ENCODE data around the gene MCTP1.

GRCh38 chr5:94674490-94675382, 610.2 kb downstream of the MCTP1 start:
- TF ChIP-seq CTCF (IDR thresholded peaks at IDR 0.05) = no peak
- TF ChIP-seq POLR2A (IDR thresholded peaks at IDR 0.05) = no peak
- no peak for TF ChIP-seq POLR2AphosphoS5 (IDR thresholded peaks at IDR 0.05)
